Endodermal cell (in vitro differentiated cells): ENCODE measurements around the gene COL6A1. TPM values are rescaled to one million over a fixed set of nuclear protein-coding genes. Genes with fewer than 3 reads are reported as not detected.
"Not testable (repeated sequence)": the region's sequence is repeated elsewhere in the genome, so short reads cannot be mapped to it uniquely, and the experiment has no call there.

Experiments used
- DNase-seq: peaks from one replicate; pipeline ENCODE4 v3.0.0-alpha.2; 2017
- H3K27ac ChIP-seq: 2 replicates; pipeline ENCODE4 v1.5.1; 2013; ENCODE audit warnings: mild to moderate bottlenecking, low read depth, low read length, moderate library complexity
- H3K27me3 ChIP-seq: 2 replicates; pipeline ENCODE4 v1.6.1; 2013; ENCODE audit warnings: mild to moderate bottlenecking, low read length, moderate library complexity; ENCODE audit not compliant: insufficient read depth, control insufficient read depth, poor library complexity, severe bottlenecking
- H3K36me3 ChIP-seq: 2 replicates; pipeline ENCODE4 v1.7.0; 2013; ENCODE audit warnings: mild to moderate bottlenecking, low read length, moderate library complexity; ENCODE audit not compliant: control insufficient read depth, insufficient read depth
- H3K4me1 ChIP-seq: one replicate; pipeline ENCODE4 v1.7.0; 2013; ENCODE audit warnings: low read length; ENCODE audit not compliant: control insufficient read depth, insufficient read depth
- H3K4me3 ChIP-seq: 2 replicates; pipeline ENCODE4 v1.5.1; 2013; ENCODE audit warnings: mild to moderate bottlenecking, low read length, moderate library complexity
- H3K9ac ChIP-seq: 2 replicates; pipeline ENCODE4 v1.6.1; 2013; ENCODE audit warnings: mild to moderate bottlenecking, low read length, moderate library complexity; ENCODE audit not compliant: poor library complexity, severe bottlenecking; ENCODE audit errors: extremely low read depth
- H3K9me3 ChIP-seq: 2 replicates; pipeline ENCODE4 v1.6.1; 2013; ENCODE audit warnings: mild to moderate bottlenecking, low read length, moderate library complexity; ENCODE audit not compliant: control insufficient read depth
- H3K27ac Mint-ChIP-seq: 2 replicates; pipeline ENCODE4 v1.8.0; 2020; ENCODE audit warnings: mixed read lengths
- H3K27me3 Mint-ChIP-seq: 2 replicates; pipeline ENCODE4 v1.8.0; 2021; ENCODE audit warnings: mild to moderate bottlenecking, mixed read lengths; ENCODE audit not compliant: insufficient read depth
- H3K36me3 Mint-ChIP-seq: 2 replicates; pipeline ENCODE4 v1.8.0; 2020; ENCODE audit warnings: low read depth, mixed read lengths
- H3K4me1 Mint-ChIP-seq: 2 replicates; pipeline ENCODE4 v1.8.0; 2020; ENCODE audit warnings: mixed read lengths
- H3K4me3 Mint-ChIP-seq: 2 replicates; pipeline ENCODE4 v1.8.0; 2020; ENCODE audit warnings: mild to moderate bottlenecking, moderate library complexity, mixed read lengths
- H3K9me3 Mint-ChIP-seq: 2 replicates; pipeline ENCODE4 v1.8.0; 2020; ENCODE audit warnings: mild to moderate bottlenecking, mixed read lengths
- CTCF ChIP-seq: fragments of 200-600 bp; sonication (generic); conservative IDR thresholded peaks from 2 replicates; pipeline ENCODE4 v1.5.0; 2021; ENCODE audit warnings: antibody characterized with exemption, mild to moderate bottlenecking
- WGBS, 2 experiments: methylation state at CpG; one replicate each; pipeline versions ENCODE4 v1.1.5 to v1.1.7; 2013; ENCODE audit warnings: missing lambda C conversion rate in 2 of 2, mixed read lengths in 1 of 2; ENCODE audit not compliant: insufficient coverage in 1 of 2, insufficient read length in 1 of 2; 5-methylcytosine and 5-hydroxymethylcytosine counted together
- total RNA-seq, 2 donors: library from RNA; stranded (reverse); fragmentation: NEBNext Ultra II Directional in 1 of 2; extraction: Animal tissue kit (Norgen Biotek cat#: 25700) in 1 of 2; gene quantifications; 2 replicates in 1 of 2; 3 replicates in 1 of 2; pipeline ENCODE4 v1.2.1, GENCODE V29; 2021

Gene COL6A1
- total RNA-seq, 2 donors from 2014 or later, result 232 to 407 TPM

GRCh38 chr21:45959779-45960390 lies 21.7 kb upstream of the COL6A1 start:
- Mint-ChIP-seq H3K4me3 (no peak overlapping the region), H3K9me3 (peaks cover 75% of the 10 kb centered on the region), H3K4me1 (no peaks in the 10 kb centered on the region), H3K27me3 (peaks cover 18% of the 10 kb centered on the region), H3K27ac (no peak overlapping the region), H3K36me3 (peaks cover 2% of the 10 kb centered on the region)
- H3K27me3 ChIP-seq, result no peaks in the 10 kb centered on the region
- H3K9ac ChIP-seq, result no peak overlapping the region
- no peak for DNase-seq
- 88 to 95% methylated on average over 5 to 11 of the region's 11 CpGs for WGBS, 2 experiments
- no peak overlapping the region for H3K27ac ChIP-seq
- no peaks in the 10 kb centered on the region for H3K36me3 ChIP-seq
- no peaks in the 10 kb centered on the region for H3K4me1 ChIP-seq
- peaks cover 26% of the 10 kb centered on the region for H3K9me3 ChIP-seq
- H3K4me3 ChIP-seq, result no peak overlapping the region
- TF ChIP-seq CTCF, result no peak

GRCh38 chr21:45961408-45961807 lies 20.2 kb upstream of the COL6A1 start:
- H3K4me1 ChIP-seq, H3K36me3 ChIP-seq, H3K4me3 Mint-ChIP-seq, H3K9ac ChIP-seq, H3K27ac Mint-ChIP-seq, H3K4me3 ChIP-seq, H3K27me3 ChIP-seq, H3K4me1 Mint-ChIP-seq, H3K27ac ChIP-seq, H3K36me3 Mint-ChIP-seq, DNase-seq: not testable (repeated sequence)
- Mint-ChIP-seq H3K27me3 (peaks cover 18% of the 10 kb centered on the region), H3K9me3 (peaks cover 84% of the 10 kb centered on the region)
- peaks cover 30% of the 10 kb centered on the region for H3K9me3 ChIP-seq
- WGBS, 2 experiments, result 89% methylated on average over 2 of the region's 2 CpGs

GRCh38 chr21:45962531-45963231 lies 18.9 kb upstream of the COL6A1 start:
- no peak for DNase-seq
- Histone ChIP-seq H3K9me3 (peaks cover 30% of the 10 kb centered on the region), H3K4me1 (no peaks in the 10 kb centered on the region), H3K27me3 (no peaks in the 10 kb centered on the region), H3K4me3 (no peak overlapping the region), H3K9ac (no peak overlapping the region), H3K36me3 (no peaks in the 10 kb centered on the region), H3K27ac (no peak overlapping the region)
- WGBS, 2 experiments, result 85 to 86% methylated on average over 2 to 4 of the region's 4 CpGs
- H3K27ac Mint-ChIP-seq, result no peak overlapping the region
- TF ChIP-seq CTCF, result no peak
- peaks cover 2% of the 10 kb centered on the region for H3K36me3 Mint-ChIP-seq
- peaks cover 11% of the 10 kb centered on the region for H3K27me3 Mint-ChIP-seq
- H3K4me1 Mint-ChIP-seq, result no peaks in the 10 kb centered on the region
- H3K4me3 Mint-ChIP-seq, result no peak overlapping the region
- peaks cover 75% of the 10 kb centered on the region for H3K9me3 Mint-ChIP-seq
